HL-60/S4 treated with retinoic acid at 250 ng/mL for 4 days and 3 days (cell line): ENCODE data around the gene SMIM44.

ENCODE experiments used
- in situ Hi-C: fragments of 300-500 bp; cut with MboI; formaldehyde crosslinking; loops from 2 replicates; pipeline ENCODE4 v1.7.0; 2022; ENCODE audit warnings: low sequenced_read_pairs

The SMIM44 gene

GRCh38 chr19:3442487-3443071, 40.7 kb downstream of the SMIM44 start:
- in situ Hi-C loops, result no loop called here

- in situ Hi-C loops, result no loop called here
Measured at GRCh38 chr19:3441986-3442329, 41.3 kb downstream of the SMIM44 start.

- in situ Hi-C loops, result no loop called here
Measured at GRCh38 chr19:3441089-3441985, 41.9 kb downstream of the SMIM44 start.

- in situ Hi-C loops, result no loop called here
Measured at GRCh38 chr19:3440082-3440481, 43.2 kb downstream of the SMIM44 start.

GRCh38 chr19:3434630-3435553, 48.3 kb downstream of the SMIM44 start:
- in situ Hi-C loops, result no loop called here

- in situ Hi-C loops, result no loop called here
Measured at GRCh38 chr19:3433805-3434540, 49.3 kb downstream of the SMIM44 start.

- in situ Hi-C loops, result no loop called here
Measured at GRCh38 chr19:3433313-3433712, 49.9 kb downstream of the SMIM44 start.
